ENCODE measurements around the gene MESD. TPM values are rescaled to one million over a fixed set of nuclear protein-coding genes. Genes with fewer than 3 reads are reported as not detected.
"Not testable (repeated sequence)": the region's sequence is repeated elsewhere in the genome, so short reads cannot be mapped to it uniquely, and the experiment has no call there.

The MESD gene
- total and polyA plus RNA-seq, 2 donors = 17.7 to 24.8 TPM

GRCh38 chr15:80955571-80956452 lies 33.8 kb downstream of the MESD start:
- not testable (repeated sequence) for H3K27ac ChIP-seq (ENCODE audit: low read depth); H3K4me3 ChIP-seq (ENCODE audit: low read depth, low read length); H3K36me3 ChIP-seq (ENCODE audit: insufficient read depth); H3K4me1 ChIP-seq (ENCODE audit: insufficient read depth); DNase-seq (ENCODE audit: extremely low spot score)
- 93% methylated on average over 19 of the region's 19 CpGs for WGBS

GRCh38 chr15:80953953-80954778 lies 35.5 kb downstream of the MESD start:
- no peak overlapping the region for H3K27ac ChIP-seq (ENCODE audit: low read depth)
- DNase-seq (ENCODE audit: extremely low spot score) = no peak
- no peaks in the 10 kb centered on the region for H3K4me1 ChIP-seq (ENCODE audit: insufficient read depth)
- no peaks in the 10 kb centered on the region for H3K36me3 ChIP-seq (ENCODE audit: insufficient read depth)
- H3K4me3 ChIP-seq (ENCODE audit: low read depth, low read length) = no peak overlapping the region
- WGBS = 93% methylated on average over 9 of the region's 9 CpGs

GRCh38 chr15:80953001-80953952 lies 36.3 kb downstream of the MESD start:
- 97% methylated on average over 12 of the region's 12 CpGs for WGBS
- Histone ChIP-seq H3K27ac (ENCODE audit: low read depth) (no peak overlapping the region), H3K4me1 (ENCODE audit: insufficient read depth) (no peaks in the 10 kb centered on the region), H3K4me3 (ENCODE audit: low read depth, low read length) (no peak overlapping the region), H3K36me3 (ENCODE audit: insufficient read depth) (no peaks in the 10 kb centered on the region)
- DNase-seq (ENCODE audit: extremely low spot score) = no peak

GRCh38 chr15:80951941-80952340 lies 37.7 kb downstream of the MESD start:
- no peak for DNase-seq (ENCODE audit: extremely low spot score)
- H3K4me1 ChIP-seq (ENCODE audit: insufficient read depth) = no peaks in the 10 kb centered on the region
- H3K4me3 ChIP-seq (ENCODE audit: low read depth, low read length) = no peak overlapping the region
- H3K36me3 ChIP-seq (ENCODE audit: insufficient read depth) = no peaks in the 10 kb centered on the region
- no peak overlapping the region for H3K27ac ChIP-seq (ENCODE audit: low read depth)
- 69% methylated on average over 5 of the region's 5 CpGs for WGBS

GRCh38 chr15:80950291-80951078 lies 39.1 kb downstream of the MESD start:
- no peak overlapping the region for H3K4me3 ChIP-seq (ENCODE audit: low read depth, low read length)
- no peak overlapping the region for H3K27ac ChIP-seq (ENCODE audit: low read depth)
- H3K4me1 ChIP-seq (ENCODE audit: insufficient read depth) = no peaks in the 10 kb centered on the region
- no peaks in the 10 kb centered on the region for H3K36me3 ChIP-seq (ENCODE audit: insufficient read depth)
- DNase-seq (ENCODE audit: extremely low spot score) = no peak
- 93% methylated on average over 8 of the region's 8 CpGs for WGBS

- H3K4me1 ChIP-seq (ENCODE audit: insufficient read depth) = no peaks in the 10 kb centered on the region
- no peak for DNase-seq (ENCODE audit: extremely low spot score)
- H3K27ac ChIP-seq (ENCODE audit: low read depth) = no peak overlapping the region
- no peak overlapping the region for H3K4me3 ChIP-seq (ENCODE audit: low read depth, low read length)
- 99% methylated on average over 4 of the region's 4 CpGs for WGBS
- no peaks in the 10 kb centered on the region for H3K36me3 ChIP-seq (ENCODE audit: insufficient read depth)
Observed at GRCh38 chr15:80949756-80950155, 39.9 kb downstream of the MESD start.

GRCh38 chr15:80948651-80949292 lies 40.8 kb downstream of the MESD start:
- Histone ChIP-seq H3K27ac (ENCODE audit: low read depth) (no peak overlapping the region), H3K36me3 (ENCODE audit: insufficient read depth) (no peaks in the 10 kb centered on the region), H3K4me3 (ENCODE audit: low read depth, low read length) (no peak overlapping the region), H3K4me1 (ENCODE audit: insufficient read depth) (no peaks in the 10 kb centered on the region)
- no peak for DNase-seq (ENCODE audit: extremely low spot score)
- 97% methylated on average over 13 of the region's 13 CpGs for WGBS

- Histone ChIP-seq H3K36me3 (ENCODE audit: insufficient read depth) (no peaks in the 10 kb centered on the region), H3K4me3 (ENCODE audit: low read depth, low read length) (no peak overlapping the region), H3K27ac (ENCODE audit: low read depth) (no peak overlapping the region), H3K4me1 (ENCODE audit: insufficient read depth) (no peaks in the 10 kb centered on the region)
- no peak for DNase-seq (ENCODE audit: extremely low spot score)
- WGBS = 95% methylated on average over 8 of the region's 8 CpGs
Observed at GRCh38 chr15:80946576-80946975, 43.0 kb downstream of the MESD start.

- Histone ChIP-seq H3K36me3 (ENCODE audit: insufficient read depth) (no peaks in the 10 kb centered on the region), H3K4me1 (ENCODE audit: insufficient read depth) (no peaks in the 10 kb centered on the region), H3K27ac (ENCODE audit: low read depth) (no peak overlapping the region), H3K4me3 (ENCODE audit: low read depth, low read length) (no peak overlapping the region)
- WGBS = 94% methylated on average over 5 of the region's 5 CpGs
- no peak for DNase-seq (ENCODE audit: extremely low spot score)
Observed at GRCh38 chr15:80945605-80946004, 44.0 kb downstream of the MESD start.

GRCh38 chr15:80944818-80945217 lies 44.8 kb downstream of the MESD start:
- no peak for DNase-seq (ENCODE audit: extremely low spot score)
- Histone ChIP-seq H3K36me3 (ENCODE audit: insufficient read depth) (no peaks in the 10 kb centered on the region), H3K27ac (ENCODE audit: low read depth) (no peak overlapping the region), H3K4me3 (ENCODE audit: low read depth, low read length) (no peak overlapping the region), H3K4me1 (ENCODE audit: insufficient read depth) (no peaks in the 10 kb centered on the region)
- 97% methylated on average over 3 of the region's 3 CpGs for WGBS

- H3K27ac ChIP-seq (ENCODE audit: low read depth) = no peak overlapping the region
- WGBS = 67% methylated on average over 16 of the region's 16 CpGs
- H3K4me1 ChIP-seq (ENCODE audit: insufficient read depth) = no peaks in the 10 kb centered on the region
- no peaks in the 10 kb centered on the region for H3K36me3 ChIP-seq (ENCODE audit: insufficient read depth)
- DNase-seq (ENCODE audit: extremely low spot score) = no peak
- H3K4me3 ChIP-seq (ENCODE audit: low read depth, low read length) = no peak overlapping the region
Observed at GRCh38 chr15:80942746-80943565, 46.7 kb downstream of the MESD start.

GRCh38 chr15:80942266-80942665 lies 47.4 kb downstream of the MESD start:
- WGBS = 83% methylated on average over 7 of the region's 7 CpGs

More at GRCh38 chr15:80942266-80942665, 47.4 kb downstream of the MESD start:
- no peak for DNase-seq (ENCODE audit: extremely low spot score)
- Histone ChIP-seq H3K4me1 (ENCODE audit: insufficient read depth) (no peaks in the 10 kb centered on the region), H3K27ac (ENCODE audit: low read depth) (no peak overlapping the region), H3K4me3 (ENCODE audit: low read depth, low read length) (no peak overlapping the region), H3K36me3 (ENCODE audit: insufficient read depth) (no peaks in the 10 kb centered on the region)

Data from urinary bladder (tissue), 4 donors.